ENCODE measurements around the gene CSRNP2.

CSRNP2 gene

GRCh38 chr12:51077930-51078329 is 5.5 kb downstream of the CSRNP2 start:
- DNase-seq, result no peak

DNA sequence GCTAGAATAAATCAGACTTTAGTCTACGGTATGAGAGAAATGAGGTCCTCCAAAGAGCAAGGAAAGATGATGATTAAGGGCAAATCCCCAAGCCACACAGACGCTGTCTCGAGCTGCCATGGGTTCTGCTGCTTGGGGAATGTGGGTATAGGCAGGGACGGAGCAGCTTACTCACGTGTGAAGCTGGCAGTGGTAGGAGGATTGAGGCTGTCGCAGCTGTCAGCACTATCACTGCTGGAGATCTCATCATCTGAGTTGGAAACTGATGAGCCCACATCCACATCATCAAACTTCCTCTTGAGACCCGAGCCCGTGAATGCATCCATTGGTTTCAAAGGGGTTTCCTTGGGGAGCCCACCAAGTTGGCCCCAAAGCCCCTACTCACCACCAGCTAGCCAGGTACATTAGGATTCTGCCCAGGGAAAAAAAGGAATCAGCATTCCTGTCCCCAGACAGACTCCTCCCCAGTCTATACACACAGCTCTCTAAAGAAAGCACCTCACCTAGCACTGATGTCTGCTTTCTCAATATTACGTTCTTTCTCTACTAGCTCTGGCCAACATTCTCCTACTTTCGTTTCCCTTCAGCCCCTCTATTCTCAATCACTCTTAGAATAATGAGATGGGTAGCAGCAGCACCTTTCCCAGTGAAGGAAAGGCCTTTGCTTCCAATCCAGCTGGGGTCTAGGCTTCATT is 7.0 kb downstream of the CSRNP2 start:
- no peak for DNase-seq

DNA sequence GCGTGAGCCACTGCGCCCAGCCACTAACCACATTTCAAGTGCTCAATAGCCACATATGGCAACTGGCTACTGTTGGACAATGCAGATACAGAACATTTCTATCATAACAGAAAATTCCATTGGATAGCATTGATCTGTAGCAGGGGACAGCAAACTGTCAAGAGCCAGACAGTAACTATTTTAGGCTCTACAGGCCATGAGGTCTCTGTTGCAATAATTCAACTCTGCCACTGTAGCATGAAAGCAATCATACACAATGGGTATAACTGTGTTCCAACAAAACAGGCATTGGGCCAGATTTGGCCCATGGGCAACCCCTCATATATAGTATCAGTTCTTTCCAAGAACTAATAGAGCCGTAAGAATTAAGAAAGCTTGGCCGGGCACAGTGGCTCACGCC is 8.0 kb downstream of the CSRNP2 start:
- DNase-seq, result no peak

- no peak for DNase-seq
Observed at GRCh38 chr12:51071663-51072062, 11.7 kb downstream of the CSRNP2 start.

DNA sequence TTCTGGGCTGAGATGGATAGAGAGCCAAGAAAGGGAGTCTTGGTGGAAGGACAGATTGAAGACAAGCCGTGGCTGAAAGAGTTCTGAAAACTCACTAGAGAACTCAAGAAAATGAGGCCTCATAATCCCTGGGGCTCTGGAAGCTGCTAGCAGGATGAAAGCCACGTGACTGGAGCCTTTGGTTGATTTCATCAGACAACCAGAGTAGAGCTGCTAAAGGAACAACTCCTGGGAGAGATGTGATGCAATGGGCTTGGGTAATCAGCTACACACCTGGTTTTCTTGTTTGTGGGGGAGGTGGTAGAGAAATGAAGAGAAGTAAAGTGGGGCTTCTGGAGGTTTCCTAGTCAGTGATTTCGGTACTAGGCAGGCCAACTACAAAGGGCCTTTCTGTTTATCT is 13.4 kb downstream of the CSRNP2 start:
- no peak for DNase-seq

DNA sequence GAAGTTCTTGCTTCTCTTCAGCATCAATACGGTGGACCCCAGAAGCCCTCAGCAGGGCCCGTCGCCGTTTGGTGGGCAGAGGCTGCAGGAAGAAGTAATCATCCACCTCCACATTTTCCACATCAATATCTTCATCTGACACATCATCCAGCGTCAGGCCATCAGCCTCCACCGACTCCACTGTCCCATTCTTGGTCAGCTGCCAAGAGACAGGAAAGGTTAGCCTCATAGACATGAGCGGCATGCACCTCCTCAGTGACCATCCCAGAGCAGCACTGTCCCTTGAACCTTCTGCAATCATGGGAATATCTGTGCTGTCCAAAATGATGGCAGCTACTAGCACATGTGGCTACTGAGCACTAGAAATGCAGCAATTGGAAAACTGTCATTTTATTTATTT is 15.6 kb downstream of the CSRNP2 start:
- no peak for DNase-seq

GRCh38 chr12:51067229-51067628 is 16.2 kb downstream of the CSRNP2 start:
- no peak for DNase-seq

DNA sequence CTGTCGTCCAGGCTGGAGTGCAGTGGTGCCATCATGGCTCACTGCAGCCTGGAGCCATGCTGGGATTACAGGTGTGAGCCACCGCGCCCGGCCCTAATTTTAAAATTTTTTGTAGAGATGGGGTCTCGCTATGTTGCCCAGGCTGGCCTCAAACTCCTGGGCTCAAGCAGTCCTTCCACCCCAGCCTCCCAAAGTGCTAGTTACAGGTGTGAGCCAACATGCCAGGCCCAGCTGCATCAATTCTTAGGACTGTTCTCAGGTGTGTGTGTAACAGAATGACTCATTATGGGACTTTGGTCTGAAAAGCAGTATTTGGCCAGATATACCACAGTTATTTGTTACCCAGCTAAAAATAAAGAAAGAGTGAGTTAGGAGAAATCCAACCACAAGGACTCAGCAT is 17.9 kb downstream of the CSRNP2 start:
- DNase-seq, result no peak

- no peak for DNase-seq
Observed at GRCh38 chr12:51062631-51063397, 20.6 kb downstream of the CSRNP2 start.

- DNase-seq, result no peak
Observed at GRCh38 chr12:51059086-51059485, 24.3 kb downstream of the CSRNP2 start.

DNA sequence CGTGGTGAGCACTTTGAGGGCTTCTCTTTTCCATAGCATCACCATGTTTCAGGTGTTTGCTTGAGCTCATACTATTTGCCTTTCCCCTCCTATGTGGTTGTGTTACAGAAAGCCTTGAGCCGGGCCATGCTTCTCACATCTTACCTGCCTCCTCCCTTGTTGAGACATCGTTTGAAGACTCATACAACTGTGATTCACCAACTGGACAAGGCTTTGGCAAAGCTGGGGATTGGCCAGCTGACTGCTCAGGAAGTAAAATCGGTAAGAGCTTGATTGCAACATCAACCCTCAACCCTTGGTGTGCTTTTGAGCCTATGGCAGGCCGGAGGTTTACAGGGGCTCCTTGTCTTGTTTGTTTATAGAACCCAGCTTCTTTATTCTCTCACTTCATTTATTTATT is 27.2 kb downstream of the CSRNP2 start:
- no peak for DNase-seq

- no peak for DNase-seq
Observed at GRCh38 chr12:51055060-51055459, 28.3 kb downstream of the CSRNP2 start.

GRCh38 chr12:51051787-51052186 is 31.6 kb downstream of the CSRNP2 start:
- DNase-seq, result no peak

- DNase-seq, result no peak
Observed at GRCh38 chr12:51049525-51049924, 33.9 kb downstream of the CSRNP2 start.

DNA sequence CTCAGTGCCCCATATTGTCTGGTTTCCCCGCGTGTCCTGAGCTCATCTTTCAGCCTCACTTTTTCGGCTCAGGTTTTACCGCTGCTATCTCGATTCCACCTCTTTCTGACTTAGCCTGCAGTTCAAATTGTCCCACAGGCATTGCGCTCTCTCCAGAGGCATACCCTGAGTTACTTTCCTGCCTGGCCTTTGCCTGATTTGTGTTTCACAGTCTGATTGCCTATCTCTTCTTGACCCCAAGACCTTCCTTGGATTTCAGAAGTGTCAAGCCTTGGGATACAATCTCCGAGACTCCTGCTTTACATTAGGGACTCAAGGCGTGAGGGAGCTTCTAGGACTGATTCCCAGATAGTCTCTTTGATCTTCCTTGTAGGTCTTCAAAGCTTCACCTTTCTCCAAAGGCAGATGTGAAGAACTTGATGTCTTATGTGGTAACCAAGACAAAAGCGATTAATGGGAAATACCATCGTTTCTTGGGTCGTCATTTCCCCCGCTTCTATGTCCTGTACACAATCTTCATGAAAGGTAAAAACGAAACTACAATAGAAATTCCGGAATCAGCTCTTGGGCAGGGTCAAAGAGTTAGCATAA is 34.6 kb downstream of the CSRNP2 start:
- DNase-seq, result no peak

DNA sequence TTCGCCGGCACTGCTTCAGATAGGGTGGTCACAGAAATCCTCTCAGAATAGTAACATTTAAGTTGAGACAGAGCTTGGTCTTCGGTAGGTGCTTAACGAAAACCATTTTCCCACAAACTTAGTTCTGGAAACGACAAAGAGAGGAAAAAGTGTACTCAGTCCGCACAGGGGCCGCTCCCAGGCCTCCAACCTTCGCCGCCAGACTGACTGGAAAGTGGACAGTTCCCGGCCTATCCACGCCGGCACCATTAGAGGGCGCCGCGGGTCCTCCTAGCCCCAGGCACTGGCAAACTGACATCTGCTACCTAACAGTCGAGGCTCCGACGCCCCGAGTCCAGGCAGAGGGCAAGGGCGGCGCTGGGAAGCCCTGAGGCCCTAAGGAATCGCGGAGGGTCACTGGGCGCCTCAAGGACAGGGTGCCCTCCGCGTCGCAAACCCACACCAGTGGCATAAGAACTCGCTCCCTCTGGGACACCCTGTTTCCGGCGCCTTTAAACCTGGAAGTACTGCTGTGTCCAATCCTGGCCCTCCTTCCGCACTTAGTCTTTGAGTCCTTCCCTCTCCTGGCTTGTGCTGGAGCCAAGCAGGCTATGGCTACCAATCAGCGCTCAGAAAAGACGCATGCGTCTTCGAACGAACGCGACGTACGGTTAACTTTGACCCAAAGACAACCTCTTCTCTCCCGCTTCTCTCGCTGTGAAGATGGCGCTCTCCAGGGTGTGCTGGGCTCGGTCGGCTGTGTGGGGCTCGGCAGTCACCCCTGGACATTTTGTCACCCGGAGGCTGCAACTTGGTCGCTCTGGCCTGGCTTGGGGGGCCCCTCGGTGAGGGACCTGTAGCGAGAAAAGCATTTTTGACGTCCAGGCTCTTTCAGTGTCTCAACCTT is 35.5 kb downstream of the CSRNP2 start, which contains the start of gene LETMD1:
LETMD1 (plus strand) TSS at position 673 of the 886 bp plus-strand sequence; CDS start at position 703, 30 bp downstream.
- peak; percentile 87 for DNase-seq

GRCh38 chr12:51036279-51036678 is 47.1 kb downstream of the CSRNP2 start:
- no peak for DNase-seq

DNA sequence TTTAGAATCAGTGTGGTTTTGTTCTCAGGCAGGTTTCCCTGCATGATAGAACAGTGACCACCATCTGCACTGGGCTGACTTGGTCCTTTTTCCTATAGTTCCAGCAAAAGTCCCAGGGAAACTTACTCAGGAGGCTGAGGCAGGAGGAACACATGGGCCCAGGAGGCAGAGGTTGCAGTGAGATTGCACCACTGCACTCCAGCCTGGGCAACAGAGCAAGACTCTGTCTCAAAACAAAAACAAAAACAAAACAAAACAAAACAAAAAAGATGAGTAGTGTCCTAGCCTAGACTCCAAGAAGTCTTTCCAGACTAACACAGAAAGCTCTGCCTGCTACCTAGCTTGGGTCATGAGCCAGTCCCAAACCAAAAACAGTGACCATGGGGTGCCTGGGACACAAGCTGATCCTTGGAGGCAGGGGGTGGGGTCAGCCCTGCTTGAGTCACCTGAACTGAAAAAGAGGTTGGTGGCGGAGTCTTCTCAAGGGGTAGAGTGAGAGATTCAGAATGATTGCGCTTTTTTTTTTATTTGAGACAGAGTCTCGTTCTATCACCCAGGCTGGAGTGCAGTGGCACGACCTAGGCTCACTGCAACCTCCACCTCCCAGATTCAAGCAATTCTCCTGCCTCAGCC is 49.8 kb downstream of the CSRNP2 start:
- no peak for DNase-seq

GRCh38 chr12:51033048-51033447 is 50.3 kb downstream of the CSRNP2 start:
- DNase-seq, result no peak

DNA sequence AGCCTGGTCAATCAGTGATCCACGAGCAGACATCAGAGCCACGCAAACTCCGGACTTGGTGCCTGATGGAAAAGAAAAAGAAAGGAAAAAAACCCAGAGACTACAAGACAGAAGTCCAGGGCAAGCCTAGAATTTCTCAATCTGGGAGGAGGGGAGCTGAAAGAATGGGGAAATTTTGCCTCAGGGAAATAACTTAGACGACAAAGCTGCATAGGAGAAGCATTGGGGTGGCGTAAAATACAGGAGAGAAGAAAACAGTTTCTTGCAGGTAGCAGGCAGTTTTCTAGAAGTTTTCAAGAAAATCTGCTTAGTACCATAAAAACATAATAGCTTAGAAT is 54.6 kb downstream of the CSRNP2 start:
- DNase-seq, result no peak

DNA sequence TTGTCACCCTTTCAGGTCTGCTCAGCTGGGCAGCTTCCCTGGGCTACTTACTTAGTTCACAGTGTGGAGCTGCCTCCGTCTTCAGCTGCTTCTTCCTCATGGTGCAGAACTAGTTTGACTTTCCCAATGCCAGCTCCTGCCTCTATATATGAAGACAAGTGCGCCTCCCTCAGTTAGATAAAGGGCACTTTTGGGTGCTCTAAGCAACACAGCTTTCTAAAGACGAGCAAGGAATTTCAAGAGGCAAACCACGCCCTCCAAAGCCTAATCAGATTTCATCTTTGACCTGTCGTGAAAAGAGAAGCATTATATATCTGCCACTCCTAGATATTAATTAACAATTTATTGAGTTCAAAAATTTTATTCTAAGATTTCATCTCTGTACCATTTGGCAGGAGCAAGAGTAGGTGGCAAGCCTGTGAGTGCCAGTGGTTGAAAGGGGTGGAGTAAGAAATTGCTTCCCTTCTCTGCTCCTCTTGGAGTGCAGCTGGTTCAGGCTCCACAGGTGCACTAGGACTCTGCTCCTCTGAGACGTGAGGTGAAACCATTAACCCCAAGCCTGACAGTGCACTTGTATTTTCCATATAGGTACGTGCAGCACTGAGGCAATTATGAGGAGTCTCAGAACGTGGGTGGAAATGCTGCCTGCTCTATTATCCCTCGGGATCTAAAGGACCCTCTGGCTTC is 55.1 kb downstream of the CSRNP2 start:
- DNase-seq, result no peak

DNA sequence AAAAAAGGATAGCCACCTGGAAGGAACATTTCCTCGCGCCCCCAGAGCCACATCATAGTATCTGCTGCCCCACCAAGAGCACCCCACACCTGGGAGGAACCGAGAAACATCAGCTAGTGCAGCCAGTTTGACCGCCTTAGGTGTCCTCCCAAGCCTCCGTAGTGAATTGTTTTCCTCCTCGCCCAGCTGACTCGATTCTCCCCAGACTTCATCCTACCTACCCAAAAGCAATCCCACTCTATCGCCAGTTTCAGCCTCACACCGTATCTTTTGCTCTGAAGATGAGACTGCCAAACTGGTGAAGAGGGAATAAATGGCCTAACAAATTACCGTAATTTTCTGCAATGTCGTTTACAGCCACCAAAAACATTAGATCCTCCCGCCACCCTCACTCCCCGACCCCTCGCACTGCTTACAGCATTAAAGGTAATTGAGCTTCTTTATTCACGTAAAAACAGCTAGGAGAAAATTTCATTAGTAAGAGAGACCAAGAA is 56.0 kb downstream of the CSRNP2 start:
- DNase-seq, result no peak
